Neural cell (in vitro differentiated cells): ENCODE data around the gene NPDC1. TPM values are rescaled to one million over a fixed set of nuclear protein-coding genes. Genes with fewer than 3 reads are reported as not detected.

Experiments
- H2AFZ ChIP-seq: fragments of 200-600, 300-800 bp; sonication (generic), shearing (Covaris generic); 2 replicates; pipeline ENCODE4 v1.6.0; 2014; ENCODE audit warnings: low read depth, mild to moderate bottlenecking, antibody characterized with exemption, low read length, moderate library complexity
- H3F3A ChIP-seq: fragments of 200-600 bp; shearing (Covaris generic); 2 replicates; pipeline ENCODE4 v1.6.1; 2016; ENCODE audit warnings: mild to moderate bottlenecking, moderate library complexity, mixed read lengths, antibody characterized with exemption, low read length; ENCODE audit not compliant: insufficient read depth, poor library complexity, severe bottlenecking
- H3K27ac ChIP-seq: fragments of 200-600, 300-800 bp; sonication (generic), shearing (Covaris generic); 2 replicates; pipeline ENCODE4 v1.5.1; 2014; ENCODE audit warnings: mild to moderate bottlenecking, low read length, moderate library complexity
- H3K27me3 ChIP-seq: fragments of 300-800, 200-600 bp; sonication (generic), shearing (Covaris generic); 2 replicates; pipeline ENCODE4 v1.6.0; 2014; ENCODE audit warnings: mild to moderate bottlenecking, low read depth, low read length, moderate library complexity; ENCODE audit not compliant: insufficient read depth
- H3K36me3 ChIP-seq: fragments of 300-800, 200-600 bp; sonication (generic), shearing (Covaris generic); 2 replicates; pipeline ENCODE4 v1.5.1; 2014; ENCODE audit warnings: mild to moderate bottlenecking, antibody characterized with exemption, low read length, moderate library complexity; ENCODE audit not compliant: insufficient read depth
- H3K4me2 ChIP-seq: fragments of 300-800, 200-600 bp; sonication (generic), shearing (Covaris generic); 2 replicates; pipeline ENCODE4 v1.6.0; 2014; ENCODE audit warnings: mild to moderate bottlenecking, low read length
- H3K4me3 ChIP-seq: fragments of 300-800, 200-600 bp; sonication (generic), shearing (Covaris generic); 2 replicates; pipeline ENCODE4 v1.5.1; 2014; ENCODE audit warnings: mild to moderate bottlenecking, low read length, moderate library complexity
- H3K79me2 ChIP-seq: fragments of 200-600 bp; shearing (Covaris generic); replicated peaks from 2 replicates; pipeline ENCODE4 v1.6.0; 2014; ENCODE audit warnings: mild to moderate bottlenecking, low read length, moderate library complexity; ENCODE audit not compliant: insufficient read depth
- H3K9ac ChIP-seq: fragments of 300-800, 200-600 bp; sonication (generic), shearing (Covaris generic); 2 replicates; pipeline ENCODE4 v1.6.1; 2016; ENCODE audit warnings: mild to moderate bottlenecking, low read length, mixed read lengths
- H3K9me2 ChIP-seq: fragments of 200-600 bp; shearing (Covaris generic); 2 replicates; pipeline ENCODE4 v1.6.1; 2016; ENCODE audit warnings: mild to moderate bottlenecking, low read length, mixed read lengths; ENCODE audit not compliant: insufficient read depth
- H3K9me3 ChIP-seq: fragments of 200-600, 300-800 bp; sonication (generic), shearing (Covaris generic); 2 replicates; pipeline ENCODE4 v1.6.1; 2016; ENCODE audit warnings: mild to moderate bottlenecking, mixed run types, low read length, moderate library complexity, mixed read lengths
- H4K20me1 ChIP-seq: fragments of 200-600 bp; shearing (Covaris generic); 2 replicates; pipeline ENCODE4 v1.6.1; 2016; ENCODE audit warnings: mild to moderate bottlenecking, mixed run types; ENCODE audit not compliant: insufficient read depth
- EP300 ChIP-seq: fragments of 450-650 bp; conservative IDR thresholded peaks from 2 replicates; pipeline ENCODE4 v1.6.1; 2014; ENCODE audit warnings: antibody characterized with exemption, mild to moderate bottlenecking, moderate library complexity; ENCODE audit not compliant: poor library complexity, severe bottlenecking
- EZH2 ChIP-seq: fragments of 200-600, 300-800 bp; shearing (Covaris generic), sonication (generic); IDR thresholded peaks from 2 replicates; pipeline ENCODE4 v1.6.1; 2014; ENCODE audit warnings: antibody characterized with exemption, low read length, borderline replicate concordance, mild to moderate bottlenecking; ENCODE audit not compliant: insufficient read depth, poor library complexity, severe bottlenecking
- MXI1 ChIP-seq: fragments of 450-650 bp; conservative IDR thresholded peaks from 2 replicates; pipeline ENCODE4 v1.6.1; 2014; ENCODE audit warnings: antibody characterized with exemption, mild to moderate bottlenecking; ENCODE audit not compliant: poor library complexity, severe bottlenecking
- POLR2AphosphoS5 ChIP-seq: IDR thresholded peaks from 2 replicates; pipeline ENCODE4 v1.6.1; 2012
- RAD21 ChIP-seq: fragments of 450-650 bp; conservative IDR thresholded peaks from 2 replicates; pipeline ENCODE4 v1.6.1; 2014; ENCODE audit warnings: antibody characterized with exemption, mild to moderate bottlenecking, moderate library complexity
- REST ChIP-seq: IDR thresholded peaks from 2 replicates; pipeline ENCODE4 v1.6.1; 2012; ENCODE audit warnings: borderline replicate concordance
- SMC3 ChIP-seq: fragments of 450-650 bp; conservative IDR thresholded peaks from 2 replicates; pipeline ENCODE4 v1.6.1; 2014; ENCODE audit warnings: antibody characterized with exemption, mild to moderate bottlenecking, moderate library complexity; ENCODE audit not compliant: poor library complexity
- TAF1 ChIP-seq: IDR thresholded peaks from 2 replicates; pipeline ENCODE4 v1.6.1; 2012; ENCODE audit warnings: low read depth
- polyA plus RNA-seq: library from polyadenylated mRNA; depleted of rRNA; stranded (reverse); fragments of >200 nt; gene quantifications from 2 replicates; pipeline ENCODE4 v1.2.3, GENCODE V29; 2014
- TF ChIP-seq, protein P1 (sequence below): fragments of 450-650 bp; IDR thresholded peaks from 2 replicates; pipeline ENCODE4 v1.5.1; 2014; ENCODE audit warnings: antibody characterized with exemption, mild to moderate bottlenecking, moderate library complexity; ENCODE audit not compliant: poor library complexity, severe bottlenecking

Gene NPDC1
- polyA plus RNA-seq, 1 donor from 2014 or later, result 161 TPM

DNA sequence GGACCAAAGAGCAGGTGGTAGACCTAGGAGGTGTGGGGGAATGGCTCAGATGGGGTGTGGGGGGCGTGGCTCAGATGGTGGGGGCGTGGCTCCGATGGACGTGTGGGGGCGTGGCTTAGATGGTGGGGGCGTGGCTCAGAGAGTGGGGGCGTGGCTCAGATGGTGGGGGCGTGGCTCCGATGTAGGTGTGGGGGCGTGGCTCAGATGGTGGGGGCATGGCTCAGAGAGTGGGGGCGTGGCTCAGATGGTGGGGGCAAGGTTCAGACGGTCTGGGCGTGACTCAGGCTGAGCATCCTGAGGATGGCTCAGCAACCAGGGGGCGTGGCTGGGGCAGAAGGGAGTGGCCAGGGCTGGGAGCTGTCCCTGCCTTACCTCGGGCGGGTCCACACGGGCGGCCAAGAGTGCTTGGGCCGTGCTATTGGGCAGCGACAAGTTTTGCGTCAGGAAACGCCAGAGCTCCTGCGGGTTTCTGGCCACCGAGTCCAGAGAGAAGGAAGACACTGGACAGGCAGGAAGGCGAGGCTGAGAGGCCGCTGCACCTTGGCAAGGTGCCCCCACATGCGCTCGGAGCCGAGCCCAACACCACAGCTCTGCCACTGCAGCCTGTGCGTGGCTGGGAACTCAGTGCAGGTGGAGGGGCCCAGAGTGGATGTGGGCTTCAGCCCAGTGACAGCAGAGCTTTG lies 23.9 kb downstream of the NPDC1 start:
- Histone ChIP-seq H3K27ac (no peak overlapping the region), H3K4me3 (no peak overlapping the region), H3F3A (no peaks in the 10 kb centered on the region), H3K9me2 (no peaks in the 10 kb centered on the region), H3K9ac (no peak overlapping the region), H3K4me2 (no peak overlapping the region), H3K79me2 (peaks cover 1% of the 10 kb centered on the region), H2AFZ (no peak overlapping the region), H3K36me3 (no peaks in the 10 kb centered on the region), H4K20me1 (no peaks in the 10 kb centered on the region), H3K27me3 (no peaks in the 10 kb centered on the region), H3K9me3 (no peaks in the 10 kb centered on the region)
- TF ChIP-seq SMC3 (no peak), EP300 (no peak), TAF1 (no peak), POLR2AphosphoS5 (no peak), RAD21 (no peak), REST (no peak)
- TF ChIP-seq, protein P1, sequence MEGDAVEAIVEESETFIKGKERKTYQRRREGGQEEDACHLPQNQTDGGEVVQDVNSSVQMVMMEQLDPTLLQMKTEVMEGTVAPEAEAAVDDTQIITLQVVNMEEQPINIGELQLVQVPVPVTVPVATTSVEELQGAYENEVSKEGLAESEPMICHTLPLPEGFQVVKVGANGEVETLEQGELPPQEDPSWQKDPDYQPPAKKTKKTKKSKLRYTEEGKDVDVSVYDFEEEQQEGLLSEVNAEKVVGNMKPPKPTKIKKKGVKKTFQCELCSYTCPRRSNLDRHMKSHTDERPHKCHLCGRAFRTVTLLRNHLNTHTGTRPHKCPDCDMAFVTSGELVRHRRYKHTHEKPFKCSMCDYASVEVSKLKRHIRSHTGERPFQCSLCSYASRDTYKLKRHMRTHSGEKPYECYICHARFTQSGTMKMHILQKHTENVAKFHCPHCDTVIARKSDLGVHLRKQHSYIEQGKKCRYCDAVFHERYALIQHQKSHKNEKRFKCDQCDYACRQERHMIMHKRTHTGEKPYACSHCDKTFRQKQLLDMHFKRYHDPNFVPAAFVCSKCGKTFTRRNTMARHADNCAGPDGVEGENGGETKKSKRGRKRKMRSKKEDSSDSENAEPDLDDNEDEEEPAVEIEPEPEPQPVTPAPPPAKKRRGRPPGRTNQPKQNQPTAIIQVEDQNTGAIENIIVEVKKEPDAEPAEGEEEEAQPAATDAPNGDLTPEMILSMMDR, result no peak

DNA sequence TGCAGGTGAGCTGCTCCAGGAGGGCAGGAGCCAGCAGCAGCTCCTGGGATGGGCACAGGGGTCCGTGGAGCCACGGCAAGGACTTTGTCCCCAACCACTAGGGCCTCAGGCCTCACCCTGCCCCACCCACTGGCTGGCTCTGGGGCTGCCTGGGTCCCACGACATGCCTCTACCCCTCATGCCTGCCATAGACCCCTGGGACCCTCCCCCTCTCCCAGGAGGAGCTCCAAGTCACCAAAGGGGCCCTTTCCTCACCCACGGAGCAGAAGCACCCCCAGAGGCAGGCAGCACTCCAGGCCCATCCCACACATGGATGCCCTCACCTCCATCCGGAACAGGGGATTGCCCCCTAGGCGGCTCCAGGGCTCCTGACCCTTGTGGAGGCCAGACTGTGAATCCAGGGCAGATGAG lies 24.4 kb downstream of the NPDC1 start:
- TF ChIP-seq EP300, result no peak
- no peak for TF ChIP-seq TAF1
- TF ChIP-seq MXI1, result no peak
- TF ChIP-seq, protein P1, result no peak
- no peak for TF ChIP-seq EZH2
- TF ChIP-seq RAD21, result no peak
- no peak for TF ChIP-seq SMC3
- Histone ChIP-seq H3K36me3 (peaks cover 4% of the 10 kb centered on the region), H3K4me3 (no peak overlapping the region), H3K9ac (no peak overlapping the region), H3K27ac (no peak overlapping the region), H3F3A (no peaks in the 10 kb centered on the region), H3K4me2 (no peak overlapping the region), H3K27me3 (no peaks in the 10 kb centered on the region), H2AFZ (no peak overlapping the region), H3K79me2 (no peaks in the 10 kb centered on the region), H4K20me1 (no peaks in the 10 kb centered on the region), H3K9me3 (no peaks in the 10 kb centered on the region), H3K9me2 (no peaks in the 10 kb centered on the region)
